ENCODE measurements around the gene MTMR1.
A peak's percentile ranks its signal among the peaks of the same experiment; 100 is the strongest.

MTMR1 gene

DNA sequence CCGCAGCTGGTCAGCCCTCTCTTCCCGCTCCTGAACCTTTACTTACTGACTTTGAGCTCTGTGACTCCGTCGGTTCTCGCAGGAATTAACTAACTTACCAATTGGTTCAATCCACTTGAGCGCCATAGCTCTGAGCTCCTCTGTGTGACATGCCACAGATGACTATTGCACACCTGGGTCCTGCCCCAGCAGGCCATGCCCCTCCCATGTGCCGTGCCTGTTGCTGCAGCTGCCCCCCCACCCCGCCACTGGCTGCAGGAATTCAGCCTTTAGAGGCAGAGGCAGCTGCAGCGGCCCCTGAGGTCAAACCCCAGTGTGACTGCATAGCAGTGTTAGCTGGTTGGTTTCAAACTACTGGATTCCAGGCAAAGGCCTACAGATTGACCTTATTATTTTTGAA, 70.6 kb downstream of the MTMR1 start:
- DNase-seq = peak; percentile 13

DNA sequence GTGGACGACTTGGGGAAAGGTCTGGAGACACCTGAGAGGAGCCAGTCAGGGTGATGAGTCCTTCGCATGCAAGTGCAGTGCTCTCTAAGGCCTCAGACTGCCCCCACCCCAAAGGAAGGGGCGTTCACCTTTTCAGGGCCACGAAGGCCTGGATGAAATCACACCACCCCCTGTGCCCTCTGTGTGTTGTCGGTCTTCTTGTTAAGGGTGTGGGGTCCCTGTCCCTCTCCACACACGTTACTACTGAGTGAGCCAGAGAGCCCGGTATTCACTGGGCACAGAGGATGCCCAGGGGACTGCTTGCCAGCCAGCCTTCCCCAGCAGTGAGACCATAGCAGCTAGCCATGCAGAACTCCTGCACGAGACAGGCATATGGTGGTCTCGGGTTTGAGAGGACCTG, 72.0 kb downstream of the MTMR1 start:
- no peak for DNase-seq

DNA sequence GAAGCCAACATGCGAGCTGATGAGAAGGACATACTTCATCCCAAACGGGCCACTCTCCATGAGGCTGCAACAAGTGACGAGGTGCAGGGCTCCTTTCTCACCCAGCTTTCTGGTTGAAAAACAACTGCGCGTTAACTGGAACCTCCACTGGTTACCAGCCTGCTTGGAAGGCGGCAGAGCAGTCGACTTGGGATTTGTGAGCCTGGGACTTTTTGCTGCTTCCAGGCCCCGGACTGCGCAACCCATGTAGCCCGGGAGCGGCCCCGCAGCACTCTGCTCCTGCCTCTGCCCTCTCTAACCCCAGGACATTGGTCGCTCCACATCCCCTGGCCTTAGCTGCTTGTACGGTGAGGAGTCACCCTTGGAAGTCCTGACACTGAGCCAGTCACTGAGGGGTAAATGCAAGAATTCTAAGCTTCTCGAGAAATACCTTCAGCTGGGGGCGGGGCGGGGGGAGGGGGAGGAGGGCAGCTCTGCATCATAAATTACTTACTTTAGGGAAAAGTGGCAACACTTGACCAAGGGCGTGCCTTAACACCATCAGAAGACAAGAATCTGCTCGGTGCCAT, 72.7 kb downstream of the MTMR1 start:
- DNase-seq = no peak

DNA sequence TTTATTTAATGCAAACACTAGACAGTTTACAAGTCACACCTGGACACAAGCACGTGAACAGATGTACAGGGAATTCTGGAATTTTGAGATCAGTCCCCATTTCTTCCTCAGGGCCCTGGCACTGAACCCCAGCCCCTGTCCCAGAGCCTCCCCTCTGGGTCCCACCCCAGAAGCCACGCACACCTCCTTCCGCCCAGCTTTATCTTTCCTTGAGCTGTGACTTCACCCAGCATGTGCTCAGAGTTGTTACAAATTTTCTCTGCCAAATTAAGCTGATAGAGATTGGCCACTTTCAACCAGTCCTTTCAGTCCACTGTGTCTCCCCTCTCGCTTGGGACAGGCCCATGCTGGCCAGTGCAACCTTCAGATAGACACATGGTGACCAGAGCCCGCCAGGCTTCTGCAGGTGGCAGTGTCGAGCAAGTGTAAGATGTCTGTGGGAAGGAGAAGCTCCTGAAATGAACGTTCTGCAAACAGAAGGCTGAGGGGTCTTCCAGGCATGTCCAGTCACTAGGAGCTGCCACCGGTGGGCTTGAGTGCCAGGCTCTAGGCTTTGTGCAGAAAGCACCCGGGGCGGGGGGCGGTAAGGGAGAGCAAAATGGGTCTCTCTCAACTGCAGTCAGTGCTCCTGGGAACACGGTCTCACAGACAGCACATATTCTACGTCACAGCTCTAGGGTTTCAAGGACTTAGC, 73.3 kb downstream of the MTMR1 start:
- no peak for DNase-seq

DNA sequence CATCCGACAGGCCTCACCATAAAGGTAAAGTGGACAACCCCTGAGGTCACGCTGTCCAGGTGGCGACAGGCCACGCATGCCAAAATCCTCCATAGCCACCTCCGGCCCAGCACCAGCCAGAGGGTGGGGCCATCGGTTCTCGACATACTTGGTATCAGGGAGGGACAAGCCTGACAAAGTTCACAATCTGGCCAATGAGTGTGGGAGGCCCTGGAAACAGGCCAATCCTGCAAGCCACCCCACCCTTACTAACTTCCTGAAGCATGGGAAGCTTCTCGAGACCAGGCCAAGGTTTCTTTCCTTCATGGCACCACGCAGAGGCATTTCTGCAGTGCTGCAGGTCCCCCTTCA, 73.8 kb downstream of the MTMR1 start:
- DNase-seq = no peak

DNA sequence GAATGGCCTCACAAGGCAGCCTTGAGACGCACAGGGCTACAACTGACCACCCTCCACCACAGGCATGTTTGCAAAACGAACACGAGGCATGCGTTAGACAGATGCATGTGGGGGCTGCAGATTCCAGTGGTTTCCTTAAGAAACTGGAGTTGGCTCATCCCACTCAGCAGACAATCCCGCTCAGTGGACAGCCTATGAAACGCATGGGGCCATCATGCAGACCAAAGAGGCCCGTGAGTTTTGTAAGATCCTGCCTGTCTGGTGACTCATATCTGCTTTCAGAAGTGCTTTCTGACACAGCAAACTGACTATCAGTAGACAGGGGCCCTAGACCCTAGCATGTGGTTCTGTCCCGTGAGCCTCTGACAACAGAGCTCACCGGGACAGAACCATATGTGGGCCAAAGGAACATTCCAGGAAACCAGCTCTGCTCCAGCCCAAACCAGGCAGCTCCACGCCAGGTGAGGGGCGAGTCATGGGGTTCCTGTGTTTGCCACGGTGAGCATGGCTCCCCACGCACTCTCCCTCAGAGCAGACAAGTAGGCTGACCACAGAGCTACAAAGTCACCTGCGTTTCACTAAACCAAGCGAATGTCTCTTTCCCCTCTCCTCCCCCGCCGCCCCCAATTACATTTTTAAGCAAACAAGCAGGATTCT, 74.4 kb downstream of the MTMR1 start:
- DNase-seq = no peak

DNA sequence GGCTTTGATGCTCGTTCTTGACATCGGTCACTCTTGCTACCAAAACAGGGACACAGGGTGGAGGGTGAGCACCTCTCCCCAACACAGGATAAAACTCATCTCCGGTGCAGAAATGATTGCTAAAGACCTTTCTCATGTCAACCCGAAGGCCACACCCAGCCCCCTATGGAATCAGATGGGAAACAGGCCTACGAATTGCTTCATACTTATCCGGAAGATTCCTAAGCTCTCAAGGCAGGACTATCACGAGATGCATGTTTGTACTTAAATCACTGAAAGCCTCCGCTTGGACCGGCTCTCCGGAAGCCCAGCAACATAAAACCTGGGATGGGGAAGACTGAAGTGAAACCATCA, 74.9 kb downstream of the MTMR1 start:
- DNase-seq = no peak

DNA sequence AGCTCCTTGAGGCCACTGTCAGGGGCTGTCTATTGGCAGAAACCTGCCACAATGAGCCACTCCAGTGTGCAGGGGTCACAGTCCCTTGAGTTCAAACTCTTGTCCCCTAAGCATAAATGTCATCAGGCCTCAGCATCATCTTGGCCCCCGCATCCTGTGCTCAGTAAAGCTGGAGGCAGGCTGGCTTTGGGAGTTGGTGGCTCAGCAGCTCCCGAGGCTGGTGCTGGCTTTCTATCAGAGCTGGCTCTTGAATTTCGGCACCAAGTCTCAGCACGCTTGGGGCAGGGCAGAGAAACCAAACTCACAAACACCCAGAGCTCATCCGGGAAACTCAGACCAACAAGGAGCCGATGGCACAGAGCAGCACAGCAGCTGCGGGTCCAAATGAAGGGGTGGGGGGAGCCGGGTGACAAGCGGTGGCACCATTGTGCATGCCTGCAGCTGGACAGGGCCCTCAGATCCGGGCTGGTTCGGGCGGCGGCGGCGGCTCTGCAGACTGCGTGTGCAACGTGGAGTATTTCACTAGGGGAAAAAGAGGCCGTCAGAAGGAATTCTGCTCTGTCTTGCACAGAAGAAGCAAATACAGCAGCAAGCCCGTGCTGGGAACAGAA, 75.5 kb downstream of the MTMR1 start:
- DNase-seq = no peak

DNA sequence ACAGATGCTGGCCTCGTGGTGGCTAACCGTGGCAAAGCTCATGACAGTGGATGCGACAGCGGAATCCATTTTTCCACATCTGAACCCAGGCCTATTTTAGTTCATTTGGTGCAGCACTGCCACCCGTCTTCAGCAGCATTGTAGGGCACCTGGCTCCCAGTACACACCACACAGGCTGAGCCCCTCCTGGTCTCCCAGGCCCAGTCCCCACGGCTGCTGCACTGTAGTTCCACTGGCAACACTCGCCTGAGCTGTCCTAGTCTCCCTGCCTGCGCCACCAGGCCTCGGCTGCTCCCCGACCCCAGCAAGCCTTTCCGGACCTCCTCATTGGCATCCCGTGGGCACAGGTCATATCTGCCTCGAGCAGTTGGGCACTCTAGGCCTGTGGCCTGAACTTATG, 76.2 kb downstream of the MTMR1 start:
- DNase-seq = no peak

DNA sequence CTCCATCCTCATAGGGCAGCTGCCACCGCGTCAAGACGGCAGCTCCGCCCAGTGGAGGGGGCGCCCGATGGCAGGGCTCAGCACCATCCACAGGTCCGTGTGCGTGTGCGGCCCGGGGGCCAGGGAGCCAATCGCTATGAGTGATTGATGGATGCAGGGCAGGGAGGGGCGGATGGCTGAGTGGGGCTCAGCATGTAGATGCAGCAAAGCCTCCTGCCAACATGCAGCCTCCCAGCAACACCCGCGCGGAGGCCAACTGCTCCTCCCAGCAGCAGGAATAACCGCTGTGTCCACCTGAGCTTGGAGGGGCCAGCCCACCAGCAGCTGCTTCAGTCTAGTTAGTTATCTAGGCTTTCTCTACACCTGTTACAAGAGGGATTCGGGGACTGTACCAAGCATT, 77.4 kb downstream of the MTMR1 start:
- no peak for DNase-seq

DNA sequence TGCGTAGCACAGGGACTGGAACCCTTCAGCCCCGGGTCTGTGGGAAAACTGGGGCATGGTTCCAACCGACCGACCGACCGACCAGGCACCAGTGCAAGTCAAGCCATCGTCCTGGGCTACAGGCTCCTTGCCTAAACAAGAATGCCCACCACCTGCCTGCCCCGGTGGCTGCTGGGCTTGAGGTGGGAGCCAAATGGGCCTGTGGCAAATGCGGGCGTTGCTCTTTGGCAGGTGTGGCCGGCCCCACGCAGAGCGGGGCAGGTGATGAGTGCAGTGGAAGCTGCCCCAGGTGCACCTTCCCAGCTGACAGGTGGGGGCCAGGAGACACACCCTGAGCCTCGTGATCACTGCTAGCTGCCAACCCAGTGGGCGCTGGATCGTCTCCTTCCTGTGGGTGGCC, 77.9 kb downstream of the MTMR1 start:
- no peak for DNase-seq

DNA sequence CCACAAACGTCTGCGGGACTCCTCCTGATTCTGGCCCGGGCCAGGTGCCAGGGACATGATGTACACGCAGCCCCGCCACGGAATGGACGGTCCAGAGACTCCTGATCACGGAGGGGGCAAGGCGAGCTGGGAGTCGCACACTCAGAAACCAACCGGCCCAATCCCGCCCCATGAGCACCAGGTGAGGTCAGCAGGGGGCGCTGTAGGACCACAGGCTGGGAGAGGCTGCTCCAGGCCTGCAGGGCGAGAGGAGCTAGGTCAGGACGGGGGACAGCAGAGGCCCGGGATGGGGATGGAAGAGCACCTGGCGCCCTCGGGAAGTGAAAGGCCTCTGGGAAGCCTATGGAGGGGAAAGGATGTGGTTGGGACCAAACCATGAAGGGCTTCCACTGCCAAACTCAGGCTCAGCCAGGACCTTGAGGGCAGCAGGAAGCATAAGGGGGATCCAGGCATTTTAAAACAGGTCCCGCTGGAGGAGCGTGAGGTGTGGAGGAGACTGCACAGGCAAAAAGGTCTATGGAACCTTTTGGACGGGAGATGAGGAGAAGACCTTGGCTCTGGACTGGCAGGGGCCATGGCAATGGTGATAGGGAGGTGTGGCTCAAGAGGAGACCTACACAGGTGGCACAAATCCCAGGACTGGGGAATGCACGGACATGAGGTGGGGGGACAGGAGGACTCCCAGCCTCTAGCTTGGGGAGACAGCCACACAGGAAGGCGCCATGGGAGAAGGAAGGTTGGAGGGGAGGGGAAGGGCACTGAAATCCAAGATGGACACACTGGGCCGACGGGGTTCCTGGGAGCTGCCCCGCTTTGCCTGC, 79.2 kb downstream of the MTMR1 start:
- DNase-seq = peak; percentile 85

DNA sequence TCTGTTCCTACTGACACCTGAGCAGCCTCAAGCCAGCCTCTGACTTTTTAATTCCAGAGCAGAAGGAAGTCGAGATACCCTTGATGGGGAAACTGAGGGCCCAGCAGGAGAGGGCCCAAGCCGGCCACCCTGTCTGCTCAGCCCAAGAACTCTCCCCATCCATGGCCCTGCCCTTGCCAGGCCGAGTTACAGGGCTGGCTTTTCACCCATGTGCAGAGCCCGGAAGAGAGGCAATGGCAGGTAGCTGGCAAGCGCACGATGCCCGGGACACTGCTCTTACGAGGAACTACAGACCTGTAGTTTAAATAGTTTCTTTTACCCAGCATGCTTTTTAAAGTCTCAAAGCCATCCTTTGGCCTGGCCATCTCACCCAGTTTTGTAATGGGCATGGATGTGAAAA, 79.9 kb downstream of the MTMR1 start:
- no peak for DNase-seq

DNA sequence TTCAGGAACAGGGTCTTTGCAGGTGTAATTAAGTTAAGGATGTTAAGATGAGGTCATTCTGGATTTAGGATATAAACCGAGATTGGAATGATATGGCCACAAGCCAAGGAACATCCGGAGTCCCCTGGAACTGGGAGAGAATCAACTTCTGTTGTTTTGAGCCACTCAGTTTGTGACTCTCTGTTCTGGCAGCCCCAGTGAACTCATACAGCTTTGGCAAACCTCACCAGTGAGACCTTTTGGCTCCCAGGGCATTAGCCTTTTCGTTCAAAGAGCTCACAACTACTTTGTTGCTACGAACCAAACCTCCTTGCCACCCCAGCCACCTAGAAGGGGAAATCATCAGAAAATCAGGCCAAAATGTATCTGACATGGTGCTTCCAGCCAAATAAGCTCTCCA, 80.4 kb downstream of the MTMR1 start:
- no peak for DNase-seq

DNA sequence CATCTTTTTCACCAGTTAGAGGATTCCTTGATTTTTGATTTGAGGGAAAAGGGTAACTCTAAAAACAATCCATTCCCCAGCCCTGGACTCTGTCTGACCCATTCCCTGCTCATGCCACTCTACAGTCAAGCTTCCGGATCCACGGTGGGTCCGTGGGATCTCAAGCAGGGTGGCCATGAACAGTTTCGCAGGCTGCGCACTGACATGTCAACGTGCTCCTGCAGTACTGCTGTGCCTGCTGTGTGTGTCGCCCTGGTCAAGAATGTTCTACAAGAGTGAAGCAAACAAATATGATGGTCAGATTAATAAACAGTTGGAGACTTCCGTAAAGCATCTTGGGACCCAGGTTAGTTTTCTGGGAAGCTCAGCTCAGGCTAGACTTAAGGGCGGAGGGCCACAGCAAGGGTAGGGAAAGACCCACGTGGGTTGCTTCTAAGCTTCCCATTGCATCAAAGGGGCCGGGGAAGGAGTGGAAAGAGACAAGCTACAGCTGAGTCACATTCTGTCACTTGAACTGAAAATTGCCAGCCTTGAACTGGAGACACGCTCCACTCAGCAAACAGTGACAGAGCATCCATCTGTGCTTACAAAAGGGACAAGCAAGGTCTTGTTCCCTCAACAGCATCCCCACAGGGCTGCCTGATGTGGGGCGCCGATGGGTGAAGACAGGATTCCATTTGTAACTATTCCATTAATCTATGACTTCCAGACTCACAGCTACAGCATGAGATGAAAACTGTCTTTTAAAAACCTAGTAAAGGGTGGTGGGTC, 81.8 kb downstream of the MTMR1 start:
- no peak for DNase-seq

DNA sequence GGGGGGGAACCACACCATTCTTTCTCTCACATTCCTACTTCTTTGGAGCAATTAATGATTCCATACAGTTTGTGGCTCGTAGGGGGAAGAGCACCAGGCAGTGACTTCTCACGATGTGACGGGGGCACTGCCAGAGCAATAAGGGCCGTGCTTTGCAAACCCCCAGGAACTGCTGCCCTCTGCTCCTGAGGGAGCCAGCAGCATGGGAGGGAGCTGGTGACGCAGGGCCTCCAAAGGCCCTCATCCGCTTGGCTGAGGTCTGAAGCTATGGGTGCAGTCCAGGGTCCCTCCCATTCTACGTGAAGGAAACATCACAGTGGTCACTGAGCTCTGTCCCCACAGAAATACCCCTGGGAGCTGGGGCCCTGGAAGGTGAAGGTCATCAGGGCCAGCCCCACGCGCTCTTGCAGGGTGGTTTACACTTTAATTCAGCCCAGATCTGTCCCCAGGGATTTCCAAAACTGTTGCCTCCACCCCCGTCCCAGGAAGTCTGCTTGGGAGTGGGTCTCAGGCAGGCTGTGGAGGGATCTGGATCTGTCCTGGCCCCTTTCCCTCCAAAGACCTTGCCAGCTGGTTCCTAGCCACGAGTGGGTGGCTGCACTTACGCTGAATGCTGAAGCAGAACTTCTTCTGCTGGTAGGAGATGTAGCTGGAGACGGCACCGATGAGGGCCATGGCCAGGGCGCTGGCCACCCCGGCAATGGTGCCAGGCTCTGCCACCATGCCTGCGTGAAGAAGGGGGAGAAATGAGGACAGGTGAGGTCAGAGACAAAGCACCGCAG, 82.6 kb downstream of the MTMR1 start:
- no peak for DNase-seq

DNA sequence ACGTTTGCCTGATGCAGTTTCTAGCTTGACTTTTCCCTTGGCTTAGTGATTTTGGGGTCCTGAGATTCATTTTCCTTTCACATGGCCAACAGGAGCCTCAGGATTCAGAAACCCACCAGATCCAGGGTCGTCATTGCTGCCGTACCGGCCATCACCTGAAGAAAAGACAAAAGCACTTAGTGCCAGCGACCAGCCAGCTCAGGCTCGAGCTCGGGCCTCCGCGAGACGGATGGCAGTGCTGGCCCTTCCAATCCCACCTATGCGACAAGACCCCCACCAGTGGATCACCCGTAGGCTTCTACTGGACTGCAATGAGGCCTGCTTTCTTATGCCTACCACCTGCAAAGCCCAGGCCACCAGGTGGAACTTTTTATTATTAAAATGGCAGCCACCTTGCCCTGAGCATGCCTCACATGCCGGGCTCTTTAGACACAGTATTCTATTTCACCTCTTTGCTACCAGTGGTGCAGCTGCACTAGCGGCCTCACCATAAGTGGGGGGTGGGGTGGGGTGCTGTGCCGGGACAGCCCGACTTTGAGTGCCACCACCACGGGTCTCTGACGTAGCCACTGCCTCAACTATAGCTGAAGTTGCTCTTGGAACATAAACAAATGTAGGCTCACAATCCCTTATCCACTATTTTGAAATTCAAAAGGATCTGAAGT, 84.3 kb downstream of the MTMR1 start:
- DNase-seq = no peak

DNA sequence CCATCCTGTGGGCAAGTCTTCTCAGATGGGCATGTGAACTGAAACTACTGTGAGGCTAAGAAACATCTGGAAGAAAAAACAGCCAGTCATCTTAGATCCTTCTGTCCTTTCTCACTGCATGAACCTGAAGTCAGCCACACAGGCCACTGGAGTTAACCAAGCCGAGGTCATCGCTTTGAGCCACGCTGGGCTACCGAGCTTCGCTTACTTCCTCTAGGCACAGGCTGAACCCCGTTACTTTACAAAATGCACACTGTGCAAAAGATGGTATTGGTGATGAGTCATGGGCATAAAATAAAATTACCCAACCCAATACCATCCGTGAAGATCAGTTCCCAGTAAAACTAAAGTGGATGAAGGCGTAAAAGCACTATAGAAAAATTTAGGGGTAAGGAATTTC, 86.2 kb downstream of the MTMR1 start:
- DNase-seq = no peak

DNA sequence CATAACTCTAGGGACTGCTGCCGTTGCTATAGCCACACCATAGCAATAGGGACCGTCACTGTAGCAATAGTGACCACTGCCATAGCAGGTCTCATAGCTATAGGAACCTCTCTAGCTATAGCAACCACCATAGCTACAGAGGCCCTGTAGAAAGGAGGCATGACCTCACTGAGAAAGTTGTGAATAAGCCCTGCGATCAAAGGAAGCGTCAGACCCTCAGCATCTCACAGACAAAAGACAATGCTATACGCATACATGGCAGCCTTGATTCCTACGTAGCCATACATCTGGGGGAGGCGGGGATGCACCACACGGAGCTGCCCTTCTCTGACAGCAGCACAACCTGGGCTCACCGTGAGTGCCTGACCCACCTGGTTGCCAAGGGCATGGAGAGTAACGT, 88.5 kb downstream of the MTMR1 start:
- DNase-seq = no peak

DNA sequence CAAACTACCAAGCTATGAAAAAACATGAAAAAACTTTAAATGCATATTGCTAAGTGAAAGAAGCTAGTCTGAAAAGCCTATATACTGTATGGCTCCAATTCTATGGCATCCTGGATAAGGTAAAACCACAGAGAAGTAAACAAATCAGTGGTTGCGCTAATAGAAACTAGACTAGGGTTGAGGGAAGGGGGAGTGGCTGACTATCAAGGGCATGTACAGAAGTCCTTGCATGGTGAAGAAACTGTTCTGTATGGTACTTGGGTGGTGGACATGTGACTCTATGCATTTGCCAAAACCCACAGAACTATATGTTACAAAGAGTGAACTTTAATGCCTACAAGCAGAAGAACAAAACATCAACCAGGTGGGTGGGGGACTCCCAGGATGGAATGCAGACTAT, 96.8 kb downstream of the MTMR1 start:
- DNase-seq = no peak

DNA sequence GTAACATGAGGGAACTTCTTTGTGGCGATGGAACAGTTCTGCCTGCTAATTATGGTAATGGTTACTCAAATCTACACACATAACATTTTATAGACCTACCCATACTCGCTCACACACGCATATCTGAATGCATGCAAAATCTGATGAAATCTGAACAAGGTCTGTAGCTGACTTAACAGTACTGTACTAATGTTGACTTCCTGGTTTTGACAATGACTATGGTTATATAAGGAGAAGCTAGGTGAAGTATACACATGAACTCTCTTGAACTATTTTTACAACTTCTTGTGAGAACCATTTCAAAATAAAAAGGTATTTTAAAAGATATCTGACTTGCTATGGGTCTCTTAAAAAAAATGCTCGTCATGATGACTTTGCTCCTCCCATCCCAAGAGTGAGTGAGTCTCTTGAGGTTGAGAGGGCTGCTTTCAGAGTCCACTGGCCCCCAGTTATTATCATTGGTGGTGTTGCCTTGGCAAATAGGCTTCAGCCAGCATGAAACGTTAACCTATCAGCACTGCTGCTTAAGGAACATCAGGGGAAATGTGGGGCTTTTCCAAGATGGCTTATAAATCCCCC, 99.8 kb downstream of the MTMR1 start:
- no peak for DNase-seq
